ENCODE measurements around the gene XYLB.

XYLB gene

DNA sequence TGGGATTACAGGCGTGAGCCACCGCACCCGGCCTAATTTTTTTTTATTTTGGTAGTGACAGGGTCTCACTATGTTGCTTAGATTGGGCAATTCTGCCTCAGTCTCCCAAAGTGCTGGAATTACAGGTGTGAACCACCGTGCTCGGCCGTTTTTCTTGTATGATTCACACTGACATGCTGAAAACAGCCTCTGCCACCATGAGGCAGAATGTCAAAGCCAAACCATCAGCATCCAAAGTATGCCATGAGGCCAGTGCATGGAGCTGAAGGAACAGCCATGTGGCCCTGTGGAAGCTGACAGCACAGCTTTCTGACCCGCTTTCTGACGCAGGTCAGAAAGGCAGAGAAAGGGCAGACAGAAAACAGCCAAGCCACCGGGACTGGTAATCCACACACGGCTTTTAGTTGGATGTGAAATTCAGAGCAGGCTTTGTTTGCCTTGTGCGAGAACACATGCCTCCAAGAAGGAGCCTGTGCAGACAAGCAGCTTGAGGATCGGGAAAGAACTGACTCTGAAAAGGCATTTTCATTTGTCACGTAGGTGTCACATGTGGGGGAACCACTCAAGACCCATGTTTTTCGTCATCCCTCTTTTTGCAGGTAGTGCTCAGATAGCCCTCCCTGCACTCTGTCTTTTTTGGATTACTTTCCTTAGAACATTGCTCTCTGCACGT is 25.1 kb downstream of the XYLB start:
- TF ChIP-seq EP300 (IDR thresholded peaks at IDR 0.05; ENCODE audit: borderline replicate concordance), result no peak
- TF ChIP-seq NFIC (IDR thresholded peaks at IDR 0.05), result no peak
- TF ChIP-seq REST (IDR thresholded peaks at IDR 0.05; ENCODE audit: low read depth), result no peak
- no peak for TF ChIP-seq ZBTB7A (IDR thresholded peaks at IDR 0.05; ENCODE audit: low read depth)
- TF ChIP-seq MAX (IDR thresholded peaks at IDR 0.05), result no peak
- TF ChIP-seq RAD21 (IDR thresholded peaks at IDR 0.05; ENCODE audit: low read depth), result no peak
- TF ChIP-seq FOXM1 (IDR thresholded peaks at IDR 0.05; ENCODE audit: borderline replicate concordance, low read depth), result no peak
- no peak for TF ChIP-seq TCF12 (IDR thresholded peaks at IDR 0.05; ENCODE audit: low read depth)
- TF ChIP-seq USF1 (IDR thresholded peaks at IDR 0.05), result no peak
- no peak for TF ChIP-seq YY1 (IDR thresholded peaks at IDR 0.05; ENCODE audit: low read depth)
- no peak for TF ChIP-seq EGR1 (IDR thresholded peaks at IDR 0.05)
- TF ChIP-seq TEAD4 (IDR thresholded peaks at IDR 0.05), result no peak
- TF ChIP-seq CREB1 (IDR thresholded peaks at IDR 0.05; ENCODE audit: low read depth), result no peak
- TF ChIP-seq TAF1 (IDR thresholded peaks at IDR 0.05; ENCODE audit: low read depth), result no peak
- no peak for TF ChIP-seq CEBPB (IDR thresholded peaks at IDR 0.05)

DNA sequence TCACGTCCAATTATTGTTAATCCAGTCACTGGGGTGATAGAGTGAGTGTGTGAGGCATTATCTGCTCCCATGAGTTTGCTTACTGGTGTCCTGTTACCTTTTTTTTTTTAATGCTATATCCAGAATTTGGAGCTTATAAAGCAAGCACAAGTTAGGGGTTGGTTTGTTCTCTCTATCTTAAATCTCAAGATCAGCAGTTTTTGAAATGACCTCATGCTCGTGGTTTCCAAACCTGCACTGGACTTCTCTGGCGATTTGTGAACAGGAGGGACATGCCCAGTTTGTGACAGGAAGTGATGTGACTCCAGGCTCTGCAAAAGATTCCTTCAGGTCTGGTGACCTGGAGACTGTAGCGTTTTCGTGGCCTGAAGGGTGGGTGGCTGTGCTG is 25.6 kb downstream of the XYLB start:
- no peak for TF ChIP-seq CREB1 (IDR thresholded peaks at IDR 0.05; ENCODE audit: low read depth)
- no peak for TF ChIP-seq ZBTB7A (IDR thresholded peaks at IDR 0.05; ENCODE audit: low read depth)
- no peak for TF ChIP-seq MAX (IDR thresholded peaks at IDR 0.05)
- no peak for TF ChIP-seq TCF12 (IDR thresholded peaks at IDR 0.05; ENCODE audit: low read depth)
- no peak for TF ChIP-seq NFIC (IDR thresholded peaks at IDR 0.05)
- no peak for TF ChIP-seq REST (IDR thresholded peaks at IDR 0.05; ENCODE audit: low read depth)
- TF ChIP-seq TAF1 (IDR thresholded peaks at IDR 0.05; ENCODE audit: low read depth), result no peak
- no peak for TF ChIP-seq FOXM1 (IDR thresholded peaks at IDR 0.05; ENCODE audit: borderline replicate concordance, low read depth)
- TF ChIP-seq EP300 (IDR thresholded peaks at IDR 0.05; ENCODE audit: borderline replicate concordance), result no peak
- no peak for TF ChIP-seq EGR1 (IDR thresholded peaks at IDR 0.05)
- TF ChIP-seq CEBPB (IDR thresholded peaks at IDR 0.05), result no peak
- no peak for TF ChIP-seq RAD21 (IDR thresholded peaks at IDR 0.05; ENCODE audit: low read depth)
- TF ChIP-seq TEAD4 (IDR thresholded peaks at IDR 0.05), result no peak
- TF ChIP-seq USF1 (IDR thresholded peaks at IDR 0.05), result no peak
- no peak for TF ChIP-seq YY1 (IDR thresholded peaks at IDR 0.05; ENCODE audit: low read depth)

DNA sequence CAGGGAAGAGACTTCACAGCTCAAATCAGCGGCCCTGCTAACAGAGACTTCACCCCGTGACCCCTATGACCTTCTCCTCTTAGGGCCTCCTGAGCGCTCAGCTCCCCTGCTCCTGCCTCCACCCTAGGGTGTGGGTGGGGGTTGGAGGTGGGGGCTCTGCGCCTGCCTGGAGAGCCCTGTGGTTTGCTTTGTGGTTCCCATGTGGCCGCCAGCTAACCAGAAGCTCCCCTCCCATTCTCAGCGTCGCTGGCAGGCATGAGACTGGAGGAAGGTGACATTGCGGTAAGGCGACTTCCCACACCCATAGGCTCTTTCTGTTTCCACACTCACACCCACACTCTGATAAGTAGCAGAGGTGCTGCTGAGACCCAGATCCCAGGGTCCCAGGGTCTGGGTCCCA is 27.6 kb downstream of the XYLB start:
- TF ChIP-seq EGR1 (IDR thresholded peaks at IDR 0.05) (no peak), CEBPB (IDR thresholded peaks at IDR 0.05) (no peak), EP300 (IDR thresholded peaks at IDR 0.05; ENCODE audit: borderline replicate concordance) (no peak), MAX (IDR thresholded peaks at IDR 0.05) (no peak)

GRCh38 chr3:38375072-38375471 is 28.5 kb downstream of the XYLB start:
- no peak for TF ChIP-seq TCF12 (IDR thresholded peaks at IDR 0.05; ENCODE audit: low read depth)
- TF ChIP-seq ZBTB7A (IDR thresholded peaks at IDR 0.05; ENCODE audit: low read depth), result no peak
- no peak for TF ChIP-seq TEAD4 (IDR thresholded peaks at IDR 0.05)

DNA sequence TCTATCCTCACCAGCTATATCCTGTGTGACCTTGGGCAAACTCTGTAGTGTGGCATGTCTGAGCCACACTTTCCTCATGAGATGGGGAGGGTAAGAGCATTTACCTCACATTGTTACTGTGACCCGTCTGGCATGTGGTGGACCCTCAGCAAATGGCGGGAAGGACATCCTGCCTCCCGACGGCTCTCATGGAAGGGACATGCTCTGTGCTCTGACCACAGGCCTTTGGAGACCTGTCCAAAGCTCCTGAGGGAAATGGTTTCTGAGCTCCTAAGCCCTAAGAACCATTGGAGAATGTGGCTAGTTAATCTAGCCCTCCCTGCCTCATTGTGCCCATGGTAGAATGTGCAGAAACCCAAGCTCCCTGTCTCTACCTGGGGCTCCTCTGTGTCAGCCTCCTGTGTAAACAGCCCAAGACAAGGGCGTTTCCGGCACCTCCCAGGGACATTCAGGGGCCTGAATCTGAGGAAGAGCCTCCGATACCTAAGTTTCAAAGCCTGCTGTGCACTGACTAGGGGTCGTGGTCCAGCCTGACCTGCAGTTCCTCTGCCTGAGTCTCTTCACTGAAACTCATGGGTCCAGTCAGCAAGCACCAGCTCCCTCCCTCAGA is 29.0 kb downstream of the XYLB start:
- TF ChIP-seq TEAD4 (IDR thresholded peaks at IDR 0.05) (no peak), MAX (IDR thresholded peaks at IDR 0.05) (no peak), TCF12 (IDR thresholded peaks at IDR 0.05; ENCODE audit: low read depth) (no peak), FOXM1 (IDR thresholded peaks at IDR 0.05; ENCODE audit: borderline replicate concordance, low read depth) (no peak), TAF1 (IDR thresholded peaks at IDR 0.05; ENCODE audit: low read depth) (no peak), CREB1 (IDR thresholded peaks at IDR 0.05; ENCODE audit: low read depth) (no peak), YY1 (IDR thresholded peaks at IDR 0.05; ENCODE audit: low read depth) (no peak), REST (IDR thresholded peaks at IDR 0.05; ENCODE audit: low read depth) (no peak), EGR1 (IDR thresholded peaks at IDR 0.05) (no peak), RAD21 (IDR thresholded peaks at IDR 0.05; ENCODE audit: low read depth) (no peak), ZBTB7A (IDR thresholded peaks at IDR 0.05; ENCODE audit: low read depth) (no peak), USF1 (IDR thresholded peaks at IDR 0.05) (no peak), CEBPB (IDR thresholded peaks at IDR 0.05) (no peak), NFIC (IDR thresholded peaks at IDR 0.05) (no peak), EP300 (IDR thresholded peaks at IDR 0.05; ENCODE audit: borderline replicate concordance) (no peak)

Measured in Ishikawa (cell line).